Kidney (tissue), 14 donors: Measurements from ENCODE around the gene C1QTNF12. TPM values are rescaled to one million over a fixed set of nuclear protein-coding genes. Genes with fewer than 3 reads are reported as not detected.

ENCODE experiments used
- DNase-seq, 5 donors: peaks; one replicate each; pipeline ENCODE4 v3.0.0-alpha.2; 2013 to 2020
- FAIRE-seq: peaks from 2 replicates; lab custom pipeline; 2012; peaks lifted over from hg19 to GRCh38; lab: Jason Lieb, UNC
- H3K27ac ChIP-seq, 2 donors: one replicate each; pipeline ENCODE4 v1.7.0; 2013; ENCODE audit warnings: low read depth in 2 of 2, low read length in 2 of 2, inconsistent platforms in 1 of 2
- H3K27me3 ChIP-seq: one replicate; pipeline ENCODE4 v1.7.1; 2013; ENCODE audit warnings: low read length, inconsistent platforms; ENCODE audit not compliant: control insufficient read depth, insufficient read depth
- H3K36me3 ChIP-seq, 3 donors: one replicate each; pipeline versions ENCODE4 v1.7.0 to v1.7.1; 2013; ENCODE audit warnings: low read length in 3 of 3, control low read depth in 1 of 3, inconsistent platforms in 1 of 3; ENCODE audit not compliant: insufficient read depth in 3 of 3, control insufficient read depth in 2 of 3
- H3K4me1 ChIP-seq, 3 donors: one replicate each; pipeline versions ENCODE4 v1.7.0 to v1.7.1; 2013; ENCODE audit warnings: low read length in 3 of 3, inconsistent platforms in 1 of 3, low read depth in 1 of 3; ENCODE audit not compliant: control insufficient read depth in 2 of 3, insufficient read depth in 2 of 3
- H3K4me3 ChIP-seq, 3 donors: one replicate each; pipeline versions ENCODE4 v1.7.0 to v1.8.1; 2013; ENCODE audit warnings: low read length in 3 of 3, control low read depth in 1 of 3, inconsistent platforms in 1 of 3
- H3K9ac ChIP-seq, 3 donors: one replicate each; pipeline versions ENCODE4 v1.7.0 to v1.7.1; 2013; ENCODE audit warnings: low read length in 3 of 3, control low read depth in 1 of 3, inconsistent platforms in 1 of 3
- H3K9me3 ChIP-seq, 3 donors: one replicate each; pipeline versions ENCODE4 v1.7.0 to v1.7.1; 2013; ENCODE audit warnings: low read length in 3 of 3, control low read depth in 1 of 3, inconsistent platforms in 1 of 3; ENCODE audit not compliant: control insufficient read depth in 2 of 3, insufficient read depth in 1 of 3
- intact Hi-C: fragments of 100-400 bp; cut with DNase I; formaldehyde crosslinking; loops from one replicate; pipeline ENCODE4 v1.11.1; 2022
- polyA plus RNA-seq: library from polyadenylated mRNA; stranded (reverse); fragments of 350-450 nt; fragmentation: Illumina TruSeq; extraction: RNeasy Lipid Tissue Mini Kit (QIAGEN cat#74804); gene quantifications from one replicate; pipeline ENCODE4 v1.2.3, GENCODE V29; 2014; ENCODE audit warnings: low read depth, low replicate concordance; ENCODE audit not compliant: insufficient read depth
- total RNA-seq: library from RNA; stranded (reverse); fragmentation: NEBNext Ultra II Directional; extraction: Animal tissue kit (Norgen Biotek cat#: 25700); gene quantifications from one replicate; pipeline ENCODE4 v1.2.1, GENCODE V29; 2021
- TF ChIP-seq, protein P1 (sequence below): IDR thresholded peaks from 3 replicates; pipeline ENCODE4 v1.5.1; 2012; ENCODE audit warnings: mild to moderate bottlenecking, moderate library complexity, borderline replicate concordance; ENCODE audit not compliant: insufficient read depth; ENCODE audit errors: extremely low read depth
- donor health status: control.
- donor health status: control.
- donor health status: control.
- donor health status: control.
- donor health status: control.
- donor health status: DM: yes; HTN: yes; CAD: no.
- donor health status: Normal renal cell carcinoma (clear cell type).

The C1QTNF12 gene
- total and polyA plus RNA-seq, 2 donors from 2014 or later = 3.1 to 9.9 TPM

DNA sequence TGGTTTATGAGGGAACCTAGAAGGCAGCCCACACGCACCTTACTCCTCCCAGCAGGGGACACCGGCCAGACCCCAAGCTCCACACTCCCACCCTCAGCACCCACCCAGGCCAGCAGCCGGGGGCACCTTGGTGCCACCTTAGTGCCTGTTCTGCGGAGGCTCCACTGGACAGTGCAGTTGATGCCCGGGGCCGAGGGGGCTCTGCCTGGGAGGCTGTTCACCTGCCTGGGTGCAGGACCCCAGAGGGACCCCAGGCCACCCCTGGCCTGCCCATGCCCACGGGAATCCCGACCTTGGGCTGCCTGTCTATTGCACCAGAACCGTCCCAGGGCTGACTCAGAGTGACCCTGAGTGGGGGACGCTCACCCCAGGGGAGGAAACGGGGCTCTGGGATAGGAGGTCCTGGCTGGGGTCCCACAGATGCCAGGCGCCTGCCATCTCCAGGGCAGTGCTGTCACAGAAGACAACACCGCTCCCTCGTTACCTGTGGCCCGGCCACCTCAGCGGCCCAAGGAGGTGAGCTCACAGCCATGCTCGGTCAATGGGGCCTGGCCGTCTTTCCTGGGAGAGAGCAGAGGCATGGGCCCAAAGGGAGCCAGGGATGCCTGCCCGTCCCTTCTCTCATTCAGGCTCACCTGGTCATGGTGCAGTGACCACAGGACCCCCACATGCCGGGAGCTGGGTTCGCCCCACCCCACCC lies 34.4 kb upstream of the C1QTNF12 start:
- Histone ChIP-seq H3K4me3 (no peak overlapping the region), H3K9ac (no peak overlapping the region), H3K9me3 (no peaks in the 10 kb centered on the region), H3K27ac (peak overlapping the region in 1 of 2 donors; percentile 57), H3K36me3 (no peaks in the 10 kb centered on the region), H3K27me3 (no peaks in the 10 kb centered on the region), H3K4me1 (peaks cover 0 to 13% (median 6%) of the 10 kb centered on the region in 3 donors)
- FAIRE-seq (no peak), DNase-seq (peak in 1 of 5 donors; percentile 63)
- intact Hi-C loops = no loop called here
- TF ChIP-seq, protein P1, sequence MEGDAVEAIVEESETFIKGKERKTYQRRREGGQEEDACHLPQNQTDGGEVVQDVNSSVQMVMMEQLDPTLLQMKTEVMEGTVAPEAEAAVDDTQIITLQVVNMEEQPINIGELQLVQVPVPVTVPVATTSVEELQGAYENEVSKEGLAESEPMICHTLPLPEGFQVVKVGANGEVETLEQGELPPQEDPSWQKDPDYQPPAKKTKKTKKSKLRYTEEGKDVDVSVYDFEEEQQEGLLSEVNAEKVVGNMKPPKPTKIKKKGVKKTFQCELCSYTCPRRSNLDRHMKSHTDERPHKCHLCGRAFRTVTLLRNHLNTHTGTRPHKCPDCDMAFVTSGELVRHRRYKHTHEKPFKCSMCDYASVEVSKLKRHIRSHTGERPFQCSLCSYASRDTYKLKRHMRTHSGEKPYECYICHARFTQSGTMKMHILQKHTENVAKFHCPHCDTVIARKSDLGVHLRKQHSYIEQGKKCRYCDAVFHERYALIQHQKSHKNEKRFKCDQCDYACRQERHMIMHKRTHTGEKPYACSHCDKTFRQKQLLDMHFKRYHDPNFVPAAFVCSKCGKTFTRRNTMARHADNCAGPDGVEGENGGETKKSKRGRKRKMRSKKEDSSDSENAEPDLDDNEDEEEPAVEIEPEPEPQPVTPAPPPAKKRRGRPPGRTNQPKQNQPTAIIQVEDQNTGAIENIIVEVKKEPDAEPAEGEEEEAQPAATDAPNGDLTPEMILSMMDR = no peak

GRCh38 chr1:1279028-1279427 lies 32.5 kb upstream of the C1QTNF12 start:
- Histone ChIP-seq H3K36me3 (no peaks in the 10 kb centered on the region), H3K27me3 (no peaks in the 10 kb centered on the region), H3K4me3 (no peak overlapping the region), H3K4me1 (peaks cover 0 to 19% (median 11%) of the 10 kb centered on the region in 3 donors), H3K27ac (peak overlapping the region in 1 of 2 donors; percentile 32), H3K9ac (no peak overlapping the region), H3K9me3 (no peaks in the 10 kb centered on the region)
- no peak for DNase-seq
- no peak for FAIRE-seq
- TF ChIP-seq, protein P1 = no peak
- intact Hi-C loops = no loop called here

- peaks cover 0 to 19% (median 11%) of the 10 kb centered on the region in 3 donors for H3K4me1 ChIP-seq
- H3K36me3 ChIP-seq = no peaks in the 10 kb centered on the region
- H3K4me3 ChIP-seq = no peak overlapping the region
- FAIRE-seq (no peak), DNase-seq (no peak)
- no peaks in the 10 kb centered on the region for H3K27me3 ChIP-seq
- intact Hi-C loops = no loop called here
- peak overlapping the region in 1 of 2 donors; percentile 32 for H3K27ac ChIP-seq
- no peak overlapping the region for H3K9ac ChIP-seq
- TF ChIP-seq, protein P1 = no peak
- no peaks in the 10 kb centered on the region for H3K9me3 ChIP-seq
These were observed 32.1 kb upstream of the C1QTNF12 start for GRCh38 chr1:1278620-1279019.
